HCT116 (cell line): ENCODE measurements around the gene CALN1.

ENCODE experiments used
- CTCF ChIP-seq, 3 experiments: fragments of 200-600 bp in 1 of 3; sonication (generic) in 1 of 3; IDR thresholded peaks in 2 of 3; conservative IDR thresholded peaks in 1 of 3; 2 replicates each; pipeline ENCODE4 v1.5.1; 2012 to 2017; ENCODE audit warnings: low read depth in 2 of 3, low read length in 2 of 3, antibody characterized with exemption in 1 of 3, borderline replicate concordance in 1 of 3, control low read depth in 1 of 3, mild to moderate bottlenecking in 1 of 3, mixed read lengths in 1 of 3, mixed run types in 1 of 3, moderate library complexity in 1 of 3; ENCODE audit not compliant: insufficient read depth in 1 of 3
- ELF1 ChIP-seq: IDR thresholded peaks from 2 replicates; pipeline ENCODE4 v1.6.1; 2012; ENCODE audit warnings: low read depth, borderline replicate concordance
- EZH2 ChIP-seq: fragments of 200-600 bp; sonication (generic); IDR thresholded peaks from 2 replicates; pipeline ENCODE4 v1.6.1; 2017; ENCODE audit warnings: antibody characterized with exemption, mixed run types
- SIN3A ChIP-seq: IDR thresholded peaks from 2 replicates; pipeline ENCODE4 v1.6.1; 2012; ENCODE audit warnings: low read depth

GRCh38 chr7:72037516-72037915 is 374.6 kb downstream of the CALN1 start:
- TF ChIP-seq SIN3A (no peak), ELF1 (no peak), EZH2 (no peak), CTCF (IDR thresholded peaks at IDR 0.05 in 2 of 3, conservative IDR thresholded peaks at IDR 0.05 in 1 of 3; ENCODE audit: borderline replicate concordance in 1 of 3, insufficient read depth in 1 of 3, low read depth in 2 of 3, low read length in 2 of 3) (no peak)
